Measurements from ENCODE around the gene AP5M1. TPM values are rescaled to one million over a fixed set of nuclear protein-coding genes. Genes with fewer than 3 reads are reported as not detected.
A peak's percentile ranks its signal among the peaks of the same experiment; 100 is the strongest.
"Not testable (repeated sequence)": the region's sequence is repeated elsewhere in the genome, so short reads cannot be mapped to it uniquely, and the experiment has no call there.

AP5M1 gene
- polyA plus RNA-seq, 6 donors from 2014 or later = 30.5 to 43.5 (median 37.4) TPM

GRCh38 chr14:57297852-57298251, 29.1 kb downstream of the AP5M1 start:
- no peak for DNase-seq
- H3K4me1 Mint-ChIP-seq = no peaks in the 10 kb centered on the region
- peak overlapping the region in 1 of 6 donors; percentile 4 for H3K27ac Mint-ChIP-seq
- H3K9me3 Mint-ChIP-seq = no peaks in the 10 kb centered on the region
- no peak for ATAC-seq (ENCODE audit: low read depth in 2 of 2)
- H3K27me3 Mint-ChIP-seq = no peaks in the 10 kb centered on the region
- H3K4me3 Mint-ChIP-seq = no peak overlapping the region
- H3K36me3 Mint-ChIP-seq = no peaks in the 10 kb centered on the region

GRCh38 chr14:57299511-57299910, 30.7 kb downstream of the AP5M1 start:
- Mint-ChIP-seq H3K36me3 (no peaks in the 10 kb centered on the region), H3K27me3 (peaks cover 5 to 10% (median 7%) of the 10 kb centered on the region in 3 donors), H3K4me3 (no peak overlapping the region), H3K27ac (no peak overlapping the region), H3K9me3 (no peaks in the 10 kb centered on the region), H3K4me1 (no peaks in the 10 kb centered on the region)
- no peak for ATAC-seq (ENCODE audit: low read depth in 2 of 2)
- no peak for DNase-seq

GRCh38 chr14:57302883-57303282, 34.1 kb downstream of the AP5M1 start:
- peaks cover 18 to 36% (median 30%) of the 10 kb centered on the region in 3 donors for H3K27me3 Mint-ChIP-seq
- no peak overlapping the region for H3K27ac Mint-ChIP-seq
- no peaks in the 10 kb centered on the region for H3K4me1 Mint-ChIP-seq
- no peaks in the 10 kb centered on the region for H3K36me3 Mint-ChIP-seq
- no peak overlapping the region for H3K4me3 Mint-ChIP-seq
- ATAC-seq (ENCODE audit: low read depth in 2 of 2) (no peak), DNase-seq (no peak)
- H3K9me3 Mint-ChIP-seq = no peaks in the 10 kb centered on the region

- Mint-ChIP-seq H3K27ac (peak overlapping the region in 2 of 6 donors; percentile 16 to 67), H3K4me3 (peak overlapping the region in 1 of 8 donors; percentile 29), H3K4me1 (peaks cover 4 to 6% (median 4%) of the 10 kb centered on the region in 3 donors), H3K27me3 (peaks cover 8 to 9% (median 9%) of the 10 kb centered on the region in 3 donors), H3K9me3 (peaks cover 0 to 10% (median 4%) of the 10 kb centered on the region in 7 donors), H3K36me3 (peaks cover 0 to 5% of the 10 kb centered on the region in 2 donors)
- DNase-seq = no peak
- ATAC-seq (ENCODE audit: low read depth in 2 of 2) = no peak
Measured at GRCh38 chr14:57314396-57315089, 45.8 kb downstream of the AP5M1 start.

GRCh38 chr14:57317248-57317833, 48.6 kb downstream of the AP5M1 start:
- no peak overlapping the region for H3K4me3 Mint-ChIP-seq
- peaks cover 4 to 6% (median 4%) of the 10 kb centered on the region in 3 donors for H3K4me1 Mint-ChIP-seq
- H3K27ac Mint-ChIP-seq = no peak overlapping the region
- peaks cover 8 to 15% (median 9%) of the 10 kb centered on the region in 3 donors for H3K27me3 Mint-ChIP-seq
- peaks cover 0 to 10% (median 4%) of the 10 kb centered on the region in 7 donors for H3K9me3 Mint-ChIP-seq
- peaks cover 0 to 5% of the 10 kb centered on the region in 2 donors for H3K36me3 Mint-ChIP-seq
- DNase-seq (peak; percentile 62), ATAC-seq (ENCODE audit: low read depth in 2 of 2) (peak; percentile 51 to 65)

- ATAC-seq (ENCODE audit: low read depth in 2 of 2) (no peak), DNase-seq (no peak)
- H3K36me3 Mint-ChIP-seq = no peaks in the 10 kb centered on the region
- no peak overlapping the region for H3K4me3 Mint-ChIP-seq
- H3K27me3 Mint-ChIP-seq = peaks cover 9 to 19% (median 18%) of the 10 kb centered on the region in 3 donors
- peaks cover 0 to 4% (median 0%) of the 10 kb centered on the region in 7 donors for H3K9me3 Mint-ChIP-seq
- H3K4me1 Mint-ChIP-seq = no peaks in the 10 kb centered on the region
- no peak overlapping the region for H3K27ac Mint-ChIP-seq
Measured at GRCh38 chr14:57319636-57320192, 50.9 kb downstream of the AP5M1 start.

- Mint-ChIP-seq H3K36me3 (no peaks in the 10 kb centered on the region), H3K9me3 (peaks cover 0 to 1% (median 0%) of the 10 kb centered on the region in 7 donors)
- no peak for ATAC-seq (ENCODE audit: low read depth in 2 of 2)
Measured at GRCh38 chr14:57323721-57324120, 55.0 kb downstream of the AP5M1 start.

GRCh38 chr14:57326253-57326652, 57.5 kb downstream of the AP5M1 start:
- DNase-seq = peak; percentile 27
- H3K27ac Mint-ChIP-seq = peak overlapping the region in 2 of 6 donors; percentile 27 to 56
- peaks cover 0 to 7% (median 1%) of the 10 kb centered on the region in 7 donors for H3K9me3 Mint-ChIP-seq
- peaks cover 0 to 17% (median 15%) of the 10 kb centered on the region in 3 donors for H3K27me3 Mint-ChIP-seq
- peak; percentile 92 to 97 for ATAC-seq (ENCODE audit: low read depth in 2 of 2)
- H3K36me3 Mint-ChIP-seq = no peaks in the 10 kb centered on the region
- H3K4me1 Mint-ChIP-seq = peaks cover 0 to 9% (median 8%) of the 10 kb centered on the region in 3 donors
- peak overlapping the region in 1 of 8 donors; percentile 29 for H3K4me3 Mint-ChIP-seq

More at GRCh38 chr14:57323721-57324120, 55.0 kb downstream of the AP5M1 start:
- H3K4me1 Mint-ChIP-seq = peaks cover 0 to 9% (median 8%) of the 10 kb centered on the region in 3 donors
- peaks cover 0 to 17% (median 11%) of the 10 kb centered on the region in 3 donors for H3K27me3 Mint-ChIP-seq
- DNase-seq = no peak
- no peak overlapping the region for H3K4me3 Mint-ChIP-seq
- H3K27ac Mint-ChIP-seq = no peak overlapping the region

GRCh38 chr14:57329833-57330232, 61.1 kb downstream of the AP5M1 start:
- ATAC-seq (ENCODE audit: low read depth in 2 of 2) (no peak), DNase-seq (no peak)
- Mint-ChIP-seq H3K27ac (no peak overlapping the region), H3K4me1 (peaks cover 0 to 9% (median 8%) of the 10 kb centered on the region in 3 donors), H3K4me3 (no peak overlapping the region), H3K36me3 (no peaks in the 10 kb centered on the region), H3K27me3 (peaks cover 0 to 6% (median 4%) of the 10 kb centered on the region in 3 donors), H3K9me3 (peaks cover 0 to 27% (median 20%) of the 10 kb centered on the region in 7 donors)

GRCh38 chr14:57332475-57332874, 63.7 kb downstream of the AP5M1 start:
- not testable (repeated sequence) for DNase-seq; ATAC-seq (ENCODE audit: low read depth in 2 of 2); H3K27me3 Mint-ChIP-seq; H3K4me1 Mint-ChIP-seq; H3K27ac Mint-ChIP-seq; H3K4me3 Mint-ChIP-seq
- Mint-ChIP-seq H3K36me3 (peaks cover 0 to 10% of the 10 kb centered on the region in 2 donors), H3K9me3 (peaks cover 0 to 48% (median 40%) of the 10 kb centered on the region in 7 donors)

GRCh38 chr14:57333726-57334125, 65.0 kb downstream of the AP5M1 start:
- not testable (repeated sequence) for ATAC-seq (ENCODE audit: low read depth in 2 of 2); DNase-seq; H3K4me1 Mint-ChIP-seq; H3K27ac Mint-ChIP-seq; H3K27me3 Mint-ChIP-seq; H3K4me3 Mint-ChIP-seq
- Mint-ChIP-seq H3K9me3 (peaks cover 0 to 50% (median 42%) of the 10 kb centered on the region in 7 donors), H3K36me3 (peaks cover 0 to 10% of the 10 kb centered on the region in 2 donors)

GRCh38 chr14:57343545-57344297, 75.0 kb downstream of the AP5M1 start:
- Mint-ChIP-seq H3K27me3 (peaks cover 15 to 18% (median 15%) of the 10 kb centered on the region in 3 donors), H3K9me3 (peaks cover 0 to 14% (median 4%) of the 10 kb centered on the region in 7 donors), H3K4me3 (peak overlapping the region in 2 of 8 donors; percentile 24 to 62)
- H3K4me1 Mint-ChIP-seq; H3K27ac Mint-ChIP-seq; DNase-seq; H3K36me3 Mint-ChIP-seq; ATAC-seq (ENCODE audit: low read depth in 2 of 2): not testable (repeated sequence)

GRCh38 chr14:57345106-57345505, 76.3 kb downstream of the AP5M1 start:
- peaks cover 0 to 15% (median 6%) of the 10 kb centered on the region in 7 donors for H3K9me3 Mint-ChIP-seq
- ATAC-seq (ENCODE audit: low read depth in 2 of 2) = no peak
- peaks cover 15 to 26% (median 24%) of the 10 kb centered on the region in 3 donors for H3K27me3 Mint-ChIP-seq
- no peak overlapping the region for H3K4me3 Mint-ChIP-seq
- no peak for DNase-seq
- H3K27ac Mint-ChIP-seq = no peak overlapping the region
- no peaks in the 10 kb centered on the region for H3K36me3 Mint-ChIP-seq
- H3K4me1 Mint-ChIP-seq = no peaks in the 10 kb centered on the region

All from naive B cell (primary cell).